HG02571 (cell line): ENCODE measurements around the gene PRUNE2.

Experiments
- ATAC-seq: cut with Tn5 transposase; IDR thresholded peaks from one replicate; pipeline ENCODE4 v1.9.1; 2021; ENCODE audit warnings: mild to moderate bottlenecking, moderate library complexity; ENCODE audit not compliant: unreplicated experiment

PRUNE2 gene

GRCh38 chr9:76664120-76664519, 241.8 kb downstream of the PRUNE2 start:
- no peak for ATAC-seq

GRCh38 chr9:76662476-76663281, 243.2 kb downstream of the PRUNE2 start:
- ATAC-seq, result no peak

- ATAC-seq, result peak; percentile 82
Measured at GRCh38 chr9:76658510-76659231, 247.2 kb downstream of the PRUNE2 start.

GRCh38 chr9:76657265-76657664, 248.6 kb downstream of the PRUNE2 start:
- ATAC-seq, result no peak

- no peak for ATAC-seq
Measured at GRCh38 chr9:76655971-76656370, 249.9 kb downstream of the PRUNE2 start.

- no peak for ATAC-seq
Measured at GRCh38 chr9:76655121-76655541, 250.8 kb downstream of the PRUNE2 start.

- no peak for ATAC-seq
Measured at GRCh38 chr9:76654575-76654974, 251.3 kb downstream of the PRUNE2 start.

- no peak for ATAC-seq
Measured at GRCh38 chr9:76654051-76654461, 251.9 kb downstream of the PRUNE2 start.

- no peak for ATAC-seq
Measured at GRCh38 chr9:76652894-76653293, 253.0 kb downstream of the PRUNE2 start.

GRCh38 chr9:76651119-76651705, 254.7 kb downstream of the PRUNE2 start:
- no peak for ATAC-seq

- no peak for ATAC-seq
Measured at GRCh38 chr9:76650692-76651091, 255.2 kb downstream of the PRUNE2 start.

- ATAC-seq, result no peak
Measured at GRCh38 chr9:76649894-76650293, 256.0 kb downstream of the PRUNE2 start.

GRCh38 chr9:76646249-76646648, 259.7 kb downstream of the PRUNE2 start:
- ATAC-seq, result no peak

- ATAC-seq, result no peak
Measured at GRCh38 chr9:76644647-76645250, 261.2 kb downstream of the PRUNE2 start.

- peak; percentile 33 for ATAC-seq
Measured at GRCh38 chr9:76644171-76644570, 261.7 kb downstream of the PRUNE2 start.

GRCh38 chr9:76643399-76644117, 262.4 kb downstream of the PRUNE2 start:
- peak; percentile 98 for ATAC-seq

- ATAC-seq, result no peak
Measured at GRCh38 chr9:76642701-76643209, 263.2 kb downstream of the PRUNE2 start.

GRCh38 chr9:76642074-76642473, 263.8 kb downstream of the PRUNE2 start:
- ATAC-seq, result no peak

- ATAC-seq, result no peak
Measured at GRCh38 chr9:76638001-76638400, 267.9 kb downstream of the PRUNE2 start.

- ATAC-seq, result no peak
Measured at GRCh38 chr9:76637416-76637815, 268.5 kb downstream of the PRUNE2 start.
